Left kidney (tissue), 8 donors: ENCODE data around the gene NAP1L2. TPM values are rescaled to one million over a fixed set of nuclear protein-coding genes. Genes with fewer than 3 reads are reported as not detected.
"Not testable (repeated sequence)": the region's sequence is repeated elsewhere in the genome, so short reads cannot be mapped to it uniquely, and the experiment has no call there.

Experiments used
- DNase-seq: peaks from one replicate; pipeline ENCODE4 v3.0.0-alpha.2; 2013
- long read RNA-seq, 8 donors: transcript quantifications; one replicate each; lab custom pipeline, GENCODE V29; 2026
- polyA plus RNA-seq: library from polyadenylated mRNA; unstranded; fragments of 120-200 nt; gene quantifications from one replicate; pipeline ENCODE4 v1.2.1, GENCODE V29; 2013; ENCODE audit not compliant: insufficient read length

Gene NAP1L2, protein sequence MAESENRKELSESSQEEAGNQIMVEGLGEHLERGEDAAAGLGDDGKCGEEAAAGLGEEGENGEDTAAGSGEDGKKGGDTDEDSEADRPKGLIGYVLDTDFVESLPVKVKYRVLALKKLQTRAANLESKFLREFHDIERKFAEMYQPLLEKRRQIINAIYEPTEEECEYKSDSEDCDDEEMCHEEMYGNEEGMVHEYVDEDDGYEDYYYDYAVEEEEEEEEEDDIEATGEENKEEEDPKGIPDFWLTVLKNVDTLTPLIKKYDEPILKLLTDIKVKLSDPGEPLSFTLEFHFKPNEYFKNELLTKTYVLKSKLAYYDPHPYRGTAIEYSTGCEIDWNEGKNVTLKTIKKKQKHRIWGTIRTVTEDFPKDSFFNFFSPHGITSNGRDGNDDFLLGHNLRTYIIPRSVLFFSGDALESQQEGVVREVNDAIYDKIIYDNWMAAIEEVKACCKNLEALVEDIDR
- polyA plus RNA-seq = 2.8 TPM
- long read RNA-seq, donor 1, partial matches to known transcripts = 0 of 2 reads
- long read RNA-seq, donor 1, other reads (novel, unspliced or antisense) = 0 of 2 reads
- long read RNA-seq, donor 2, transcript NAP1L2-201 (1 exons, 2,550 nt) = major isoform, 5 of 5 reads
- long read RNA-seq, donor 2, partial matches to known transcripts = 0 of 5 reads
- long read RNA-seq, donor 2, other reads (novel, unspliced or antisense) = 0 of 5 reads
- long read RNA-seq, donor 3, partial matches to known transcripts = 0 of 1 reads
- long read RNA-seq, donor 3, other reads (novel, unspliced or antisense) = 0 of 1 reads
- long read RNA-seq, donor 4 = 0 reads
- long read RNA-seq, donor 5, transcript NAP1L2-201 (1 exons, 2,550 nt) = major isoform, 5 of 5 reads
- long read RNA-seq, donor 5, partial matches to known transcripts = 0 of 5 reads
- long read RNA-seq, donor 5, other reads (novel, unspliced or antisense) = 0 of 5 reads
- long read RNA-seq, donor 6, transcript NAP1L2-201 (1 exons, 2,550 nt) = major isoform, 6 of 6 reads
- long read RNA-seq, donor 6, partial matches to known transcripts = 0 of 6 reads
- long read RNA-seq, donor 6, other reads (novel, unspliced or antisense) = 0 of 6 reads
- long read RNA-seq, donor 7, transcript NAP1L2-201 (1 exons, 2,550 nt) = major isoform, 6 of 6 reads
- long read RNA-seq, donor 7, partial matches to known transcripts = 0 of 6 reads
- long read RNA-seq, donor 7, other reads (novel, unspliced or antisense) = 0 of 6 reads
- long read RNA-seq, donor 8, partial matches to known transcripts = 0 of 1 reads
- long read RNA-seq, donor 8, other reads (novel, unspliced or antisense) = 0 of 1 reads

DNA sequence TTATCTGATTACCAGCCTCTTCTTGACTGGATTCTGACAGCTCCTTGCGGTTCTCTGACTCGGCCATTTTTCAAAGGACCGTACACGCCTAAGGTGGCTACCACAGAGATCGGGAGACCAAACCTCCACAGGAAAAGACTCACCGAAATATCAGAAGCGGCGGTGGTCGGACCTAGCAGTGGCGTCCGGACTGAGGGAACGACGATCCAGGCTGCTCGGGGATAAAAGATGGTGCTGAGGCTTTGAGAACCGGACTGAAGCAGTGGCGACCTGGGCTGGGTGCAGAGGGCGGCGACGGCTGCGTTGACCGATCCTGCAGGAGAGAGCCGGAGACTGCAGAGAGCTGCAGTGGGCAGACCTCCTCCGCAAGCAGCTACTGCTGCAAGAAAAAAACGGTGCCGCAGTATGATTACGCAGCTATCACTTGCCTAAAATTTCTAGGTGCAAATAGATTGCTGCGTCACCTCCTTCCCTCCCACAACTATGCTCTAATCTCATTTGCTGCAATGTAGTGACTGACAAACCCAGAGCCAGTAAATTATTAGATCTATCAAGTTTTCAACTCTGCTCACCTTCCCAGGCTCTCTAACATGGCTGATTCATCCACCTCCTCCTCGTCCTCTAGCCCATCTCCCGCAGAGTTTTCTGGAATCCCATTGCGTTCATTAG lies at the start of gene NAP1L2:
TSS of gene NAP1L2 (minus strand) at position 426 of the 669 bp plus-strand sequence. CDS start at position 67, 359 bp downstream.
- peak; percentile 7 for DNase-seq

GRCh38 chrX:73262991-73263390 lies 48.3 kb upstream of the NAP1L2 start:
- DNase-seq = no peak

DNA sequence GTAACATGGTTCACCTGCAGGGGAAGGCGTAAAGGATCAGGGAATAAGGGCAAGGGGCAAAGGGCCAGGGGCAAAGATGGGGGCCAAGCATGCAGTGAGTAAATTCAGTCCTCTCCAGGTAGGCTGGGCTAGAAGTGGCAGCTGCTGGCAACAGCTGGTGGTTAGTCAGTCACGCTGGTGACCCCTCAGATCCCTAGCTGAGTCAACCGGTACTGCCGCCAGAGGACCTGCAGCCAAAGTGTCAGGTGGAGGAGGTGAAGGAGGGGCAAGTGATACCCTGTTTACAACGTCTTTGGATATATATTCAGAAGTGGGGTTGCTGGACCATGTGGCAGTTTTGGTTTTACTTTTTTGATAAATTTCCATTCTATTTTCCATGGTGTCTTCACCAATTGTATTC lies 24.6 kb upstream of the NAP1L2 start:
- DNase-seq = no peak

- no peak for DNase-seq
Observed at GRCh38 chrX:73217621-73218020, 3.0 kb upstream of the NAP1L2 start.

- no peak for DNase-seq
Observed at GRCh38 chrX:73215246-73215645, 595 bp upstream of the NAP1L2 start.

DNA sequence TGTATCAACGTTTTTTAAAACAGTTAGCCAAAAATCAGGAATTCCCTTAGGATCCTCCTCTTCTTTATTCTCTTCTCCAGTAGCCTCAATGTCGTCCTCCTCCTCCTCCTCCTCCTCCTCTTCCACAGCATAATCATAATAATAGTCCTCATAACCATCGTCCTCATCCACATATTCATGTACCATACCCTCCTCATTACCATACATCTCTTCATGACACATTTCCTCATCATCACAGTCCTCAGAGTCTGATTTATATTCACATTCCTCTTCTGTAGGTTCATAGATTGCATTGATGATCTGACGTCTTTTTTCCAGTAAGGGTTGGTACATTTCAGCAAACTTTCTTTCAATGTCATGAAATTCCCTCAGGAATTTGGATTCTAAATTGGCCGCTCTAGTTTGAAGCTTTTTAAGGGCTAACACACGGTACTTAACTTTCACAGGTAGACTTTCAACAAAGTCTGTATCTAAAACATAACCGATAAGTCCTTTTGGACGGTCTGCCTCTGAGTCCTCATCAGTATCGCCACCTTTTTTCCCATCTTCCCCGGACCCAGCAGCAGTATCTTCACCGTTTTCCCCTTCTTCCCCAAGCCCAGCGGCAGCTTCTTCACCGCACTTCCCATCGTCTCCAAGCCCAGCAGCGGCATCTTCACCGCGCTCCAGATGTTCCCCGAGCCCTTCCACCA lies 771 bp downstream of the NAP1L2 start:
- DNase-seq = no peak

- no peak for DNase-seq
Observed at GRCh38 chrX:73206366-73206765, 8.3 kb downstream of the NAP1L2 start.

- no peak for DNase-seq
Observed at GRCh38 chrX:73182502-73183114, 32.0 kb downstream of the NAP1L2 start.

GRCh38 chrX:73168945-73169344 lies 45.7 kb downstream of the NAP1L2 start:
- DNase-seq = not testable (repeated sequence)

Other genes with a start within 250 kb of the NAP1L2 start
- not detected for gene PABPC1L2B, start 211.9 kb downstream of the NAP1L2 start, polyA plus RNA-seq
- not detected for gene PABPC1L2A, start 135.3 kb downstream of the NAP1L2 start, polyA plus RNA-seq
- gene CDX4, start 232.2 kb upstream of the NAP1L2 start, polyA plus RNA-seq = not detected